Activated CD4-positive, CD25-positive, alpha-beta regulatory T cell (primary cell): ENCODE results near the gene TBL3.
A peak's percentile ranks its signal among the peaks of the same experiment; 100 is the strongest.
"Not testable (repeated sequence)": the region's sequence is repeated elsewhere in the genome, so short reads cannot be mapped to it uniquely, and the experiment has no call there.

ENCODE experiments used
- DNase-seq, 4 experiments: peaks; one replicate each; lab custom pipeline; 2025; lab: John Stamatoyannopoulos, UW

The TBL3 gene

DNA sequence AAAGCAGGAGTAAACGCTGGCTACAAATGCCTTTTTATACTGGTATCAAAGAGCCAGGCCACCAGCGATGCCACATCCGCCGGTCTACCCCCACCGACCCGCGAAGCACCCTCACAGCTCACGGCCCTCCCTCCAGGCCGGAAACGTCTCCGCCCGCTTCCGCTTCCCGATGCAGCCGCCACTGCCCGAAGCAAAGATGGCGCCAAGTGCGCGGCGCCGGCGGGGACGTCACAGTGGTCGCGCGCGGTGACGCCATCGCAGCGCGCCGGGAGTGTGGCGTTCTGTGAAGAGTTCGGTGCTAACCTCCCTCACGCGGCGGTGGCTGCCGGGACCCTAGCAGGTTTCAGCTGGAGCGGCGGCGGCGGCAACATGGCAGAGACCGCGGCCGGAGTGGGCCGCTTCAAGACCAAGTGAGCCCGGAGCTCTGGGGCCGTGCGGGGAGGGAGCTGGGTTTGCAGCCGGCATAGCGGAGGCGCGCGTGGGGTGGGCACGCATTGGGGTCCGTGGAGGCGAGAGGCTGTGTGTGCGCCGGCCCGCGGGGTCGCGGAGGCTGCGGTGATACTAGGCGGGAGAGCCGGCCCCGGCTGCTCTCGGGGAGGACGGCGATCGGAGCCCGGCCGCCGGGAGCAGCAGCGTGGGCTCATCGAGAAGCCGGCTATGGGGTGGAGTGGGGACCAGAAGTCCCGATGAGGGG lies at the start of gene TBL3:
Gene TBL3, plus strand, starts transcription at position 258 of the 694 bp plus-strand sequence. Its CDS starts 112 bp downstream, at position 370.
- DNase-seq: peak; percentile 90 to 94 (median 92)

DNA sequence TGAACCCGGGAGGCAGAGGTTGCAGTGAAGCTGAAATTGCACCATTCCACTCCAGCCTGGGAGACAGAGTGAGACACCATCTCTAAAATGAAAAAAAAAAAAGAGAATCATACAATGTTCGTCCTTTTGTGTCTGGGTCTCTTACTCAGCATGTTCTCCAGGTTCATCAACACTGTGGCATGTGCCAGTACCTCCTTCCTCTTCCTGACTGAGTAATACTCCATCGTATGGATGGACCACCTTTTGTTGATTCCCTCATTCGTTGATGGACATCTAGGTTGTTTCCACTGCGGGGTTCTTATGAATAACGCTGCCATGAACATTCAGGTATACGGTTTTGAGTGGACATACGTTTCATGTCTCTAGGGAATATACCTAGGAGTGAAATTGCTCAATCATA lies 49.5 kb upstream of the TBL3 start:
- no peak for DNase-seq

DNA sequence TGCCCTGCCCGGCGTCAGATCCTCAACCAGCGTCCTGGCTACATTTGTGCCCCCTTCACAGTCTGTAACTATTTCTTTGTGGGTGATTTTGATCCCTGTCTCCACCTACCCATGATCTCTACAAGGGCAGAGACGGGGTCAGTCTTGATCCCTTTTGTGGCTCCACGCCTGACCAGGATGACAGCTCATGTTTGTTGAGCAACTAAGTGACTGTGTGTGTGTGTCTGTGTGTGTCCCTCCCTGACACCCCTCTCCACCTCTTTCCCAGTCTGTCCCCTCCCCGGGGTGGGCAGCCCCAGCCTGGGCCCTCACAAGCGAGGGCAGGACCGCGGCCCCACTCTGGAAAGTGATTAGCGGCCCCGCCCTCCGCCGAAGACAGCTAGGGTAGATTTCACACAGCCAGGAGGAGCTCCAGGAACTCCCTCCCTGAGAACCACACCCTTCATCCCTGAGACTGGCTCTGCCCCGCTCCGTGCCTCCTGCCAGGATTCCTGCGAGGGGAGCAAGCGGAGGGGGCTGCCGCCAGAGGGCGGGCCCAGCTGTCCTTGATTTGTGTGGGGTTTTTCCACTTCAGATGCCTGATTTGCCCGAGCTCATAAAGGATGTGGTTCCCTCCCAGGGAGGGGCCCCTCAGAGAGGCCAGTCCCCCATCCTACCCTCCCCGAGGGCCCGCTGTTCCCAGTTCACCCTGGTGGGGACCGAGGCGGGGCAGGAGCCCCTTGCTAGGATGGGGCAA lies 48.4 kb upstream of the TBL3 start:
- DNase-seq: no peak

DNA sequence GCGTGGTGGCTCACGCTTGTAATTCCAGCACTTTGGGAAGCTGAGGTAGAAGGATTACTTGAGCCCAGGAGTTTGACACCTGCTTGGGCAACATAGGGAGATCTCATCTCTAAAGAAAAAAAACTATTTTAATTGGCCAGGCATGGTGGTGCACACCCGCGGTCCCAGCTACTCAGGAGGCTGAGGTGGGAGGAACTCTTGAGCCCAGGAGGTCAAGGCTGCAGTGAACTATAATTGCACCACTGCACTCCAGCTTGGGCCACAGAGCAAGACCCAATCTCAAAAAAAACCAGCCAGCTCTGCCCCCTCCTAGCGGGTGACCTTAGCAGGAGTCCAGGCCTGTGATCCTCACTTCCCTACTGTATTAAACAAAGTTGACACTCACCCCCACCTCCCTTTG lies 47.8 kb upstream of the TBL3 start:
- DNase-seq: no peak

DNA sequence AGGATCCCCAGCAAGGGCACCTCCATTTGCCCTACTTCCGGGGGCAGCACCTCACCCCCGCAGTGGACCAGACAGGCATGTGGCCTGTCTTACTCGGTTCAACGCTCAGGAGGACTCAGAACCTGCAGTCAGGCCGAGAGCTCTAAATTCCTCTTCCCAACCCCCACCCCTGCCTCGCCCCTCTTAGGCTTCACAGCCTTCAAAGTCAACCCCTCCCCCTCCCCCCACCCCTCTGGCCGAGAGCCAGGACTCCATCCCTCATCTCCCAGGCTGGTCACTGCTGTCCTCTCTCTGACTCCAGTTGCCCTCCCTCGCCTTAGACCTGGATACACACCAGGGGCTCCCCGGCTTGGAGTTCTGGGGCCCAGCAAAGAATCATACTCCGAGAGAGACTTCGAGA lies 45.6 kb upstream of the TBL3 start:
- no peak for DNase-seq

DNA sequence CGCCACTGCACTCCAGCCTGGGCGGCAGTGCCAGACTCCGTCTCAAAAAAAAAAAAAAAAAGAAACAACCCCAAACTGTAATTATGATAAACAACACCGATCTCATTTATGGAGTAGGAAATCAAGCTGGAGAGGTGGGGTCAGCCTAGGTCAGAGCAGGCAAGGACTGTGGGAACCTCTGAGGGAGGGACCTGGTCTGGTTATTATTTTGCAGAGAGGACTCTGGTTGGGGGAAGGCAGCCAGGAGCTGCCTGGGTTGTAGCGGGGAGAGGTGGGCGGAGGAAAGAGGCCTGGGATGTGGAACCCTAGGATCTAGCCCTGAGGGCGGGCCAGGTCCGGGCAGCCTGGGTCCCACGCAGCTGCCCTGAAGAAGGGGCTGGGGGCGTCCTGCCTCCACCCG lies 42.7 kb upstream of the TBL3 start:
- DNase-seq: no peak

DNA sequence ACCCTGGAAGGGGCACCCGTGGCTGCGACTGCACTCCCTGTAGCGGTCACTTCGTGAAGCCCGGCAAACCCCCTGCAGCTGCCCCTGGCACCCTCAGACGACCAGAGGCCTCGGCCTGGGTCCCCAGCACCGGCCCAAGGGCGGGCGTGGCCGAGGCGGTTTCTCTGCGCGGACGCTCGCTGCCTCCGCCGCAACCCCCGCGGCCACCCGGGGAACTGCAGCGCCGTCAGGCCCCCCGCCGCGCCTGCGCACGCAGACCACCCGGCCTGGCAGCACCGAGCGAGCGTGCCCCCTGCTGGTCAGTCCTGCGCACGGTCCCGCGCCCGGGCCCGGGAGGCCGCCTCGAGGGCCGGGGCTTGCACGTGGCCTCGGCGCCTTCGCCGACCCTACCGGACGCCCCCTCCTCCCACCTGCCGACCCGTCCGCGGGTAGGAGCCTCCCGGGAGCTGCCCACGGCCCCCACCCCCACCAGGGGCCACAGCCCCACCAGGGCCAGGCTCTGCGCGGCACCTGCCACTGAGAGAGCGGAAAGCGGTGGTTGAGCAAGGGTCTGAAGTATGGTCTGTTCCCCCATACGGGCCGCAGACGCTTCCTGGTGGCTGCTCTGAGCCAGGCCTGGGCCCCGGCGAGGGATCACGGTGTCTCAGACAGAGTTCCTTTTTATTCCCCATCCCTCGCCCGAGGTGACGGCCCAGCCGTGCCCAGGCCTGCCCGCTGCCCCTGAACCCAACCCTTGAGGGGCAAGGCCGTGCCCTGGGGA lies 42.1 kb upstream of the TBL3 start:
- DNase-seq: peak; percentile 87 to 95 (median 91)

DNA sequence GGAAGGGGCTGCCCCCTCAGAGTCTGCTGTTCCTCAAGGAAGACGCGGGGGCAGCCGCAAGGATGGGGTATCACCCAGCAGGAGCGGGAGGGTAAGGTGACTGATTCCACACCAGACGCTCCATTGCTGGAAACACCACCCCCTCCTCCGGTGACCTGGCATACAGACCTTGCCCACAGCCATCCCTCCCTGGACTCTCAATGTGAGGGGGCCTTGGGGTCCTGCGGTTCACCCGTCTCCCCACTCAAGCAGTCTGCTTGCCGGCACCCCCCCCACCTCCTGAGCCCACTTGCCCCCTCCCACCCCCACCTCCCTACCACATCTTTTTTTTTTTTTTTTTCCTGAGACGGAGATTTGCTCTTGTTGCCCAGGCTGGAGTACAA lies 41.5 kb upstream of the TBL3 start:
- no peak for DNase-seq

DNA sequence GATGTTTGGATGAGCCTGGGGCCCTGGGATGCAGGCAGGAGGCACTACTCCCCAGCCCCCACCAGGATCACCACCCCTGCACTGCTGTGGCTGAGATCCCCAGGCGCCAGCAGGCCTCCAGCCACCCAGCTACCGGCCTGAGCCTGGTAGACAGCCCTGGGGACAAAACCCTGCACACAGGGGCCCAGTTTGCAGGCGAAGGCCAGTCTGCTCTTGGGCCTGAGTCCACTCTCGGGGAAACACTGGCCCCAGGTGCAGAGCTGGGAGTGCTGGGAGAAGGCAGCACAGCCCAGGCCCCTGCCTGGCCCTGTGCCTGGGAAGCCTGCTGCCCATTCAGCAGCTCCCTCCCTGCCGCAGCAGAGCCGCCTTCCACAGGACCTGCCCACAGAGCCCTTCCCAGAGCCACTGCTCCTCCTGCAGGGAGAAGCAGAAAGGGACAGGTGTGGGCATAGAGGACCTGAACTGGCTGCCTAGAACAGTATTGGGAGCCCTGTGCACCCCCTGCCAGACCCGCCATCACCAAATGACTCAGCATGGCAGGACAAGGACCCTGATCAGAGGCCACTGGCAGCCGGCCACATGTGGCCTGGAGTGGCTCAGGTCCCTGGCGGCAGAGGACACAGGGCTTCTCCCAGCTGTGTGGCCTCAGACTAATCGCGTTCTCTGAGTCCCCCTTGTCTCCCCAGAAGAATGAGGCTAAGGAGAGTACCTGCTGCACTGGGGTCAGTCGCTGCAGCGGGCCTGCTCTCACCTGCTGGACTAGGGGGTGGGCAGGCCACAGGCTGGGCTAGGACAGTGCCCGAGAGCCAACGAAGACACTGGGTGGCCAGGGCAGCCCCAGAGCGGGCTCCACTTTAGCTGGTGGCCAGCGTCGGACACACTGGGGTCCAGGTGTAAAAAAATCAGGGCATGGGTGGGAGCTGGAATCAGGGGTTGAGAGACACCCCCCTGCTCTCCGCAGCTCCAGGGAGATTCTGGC lies 39.5 kb upstream of the TBL3 start:
- DNase-seq: no peak

DNA sequence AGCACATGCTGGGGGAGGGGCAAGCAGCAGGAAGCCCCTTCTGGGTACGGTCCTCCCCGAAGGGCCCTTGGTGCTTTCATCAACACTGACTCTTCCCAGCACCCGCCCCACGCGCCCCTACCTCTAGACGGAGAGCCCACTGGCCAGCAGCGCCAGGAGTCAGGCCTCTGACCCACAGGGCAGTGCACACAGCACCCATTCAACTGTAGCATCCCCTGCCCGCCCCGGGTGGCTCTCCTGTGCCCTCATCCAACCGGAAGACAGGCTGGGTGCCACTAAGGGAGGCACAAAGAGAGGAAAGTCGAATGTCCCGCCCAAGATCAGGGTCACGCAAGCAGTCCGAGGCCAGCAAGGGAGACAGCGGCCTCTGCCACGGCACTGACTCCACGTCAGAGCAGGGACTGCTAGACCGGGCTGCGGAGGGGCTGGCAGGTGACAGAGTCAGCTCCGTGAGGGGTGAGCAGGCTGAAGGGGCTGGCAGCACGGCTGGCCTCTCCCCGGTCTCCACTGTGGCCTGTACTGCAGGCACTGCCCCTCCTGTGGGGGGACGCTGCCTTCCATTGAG lies 38.7 kb upstream of the TBL3 start:
- DNase-seq: no peak

DNA sequence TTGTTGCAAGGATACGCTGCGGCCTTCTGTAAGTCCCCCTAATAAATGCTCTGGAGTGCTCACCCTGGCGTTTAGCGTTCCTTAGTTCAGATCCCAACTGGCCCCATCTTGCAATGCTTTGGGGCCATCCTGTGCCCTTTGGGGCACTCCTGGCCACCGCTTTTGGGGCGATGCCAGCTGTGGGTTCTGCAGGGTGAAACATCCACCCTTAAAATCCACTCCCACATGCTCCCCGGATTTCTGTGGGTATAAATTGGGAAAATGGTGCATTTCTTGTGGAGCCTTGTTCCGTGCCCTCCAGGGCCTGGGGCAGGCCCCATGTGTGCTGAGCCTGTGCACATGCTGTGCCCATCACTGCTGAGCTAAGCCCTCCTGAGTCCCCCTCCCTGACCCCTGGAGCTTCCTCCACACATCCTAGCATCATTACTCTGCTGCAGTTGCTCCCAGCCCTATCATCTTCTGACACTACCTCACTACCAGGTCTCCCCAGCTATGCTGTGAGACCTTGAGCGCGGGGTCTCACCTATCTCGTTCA lies 34.8 kb upstream of the TBL3 start:
- no peak for DNase-seq

DNA sequence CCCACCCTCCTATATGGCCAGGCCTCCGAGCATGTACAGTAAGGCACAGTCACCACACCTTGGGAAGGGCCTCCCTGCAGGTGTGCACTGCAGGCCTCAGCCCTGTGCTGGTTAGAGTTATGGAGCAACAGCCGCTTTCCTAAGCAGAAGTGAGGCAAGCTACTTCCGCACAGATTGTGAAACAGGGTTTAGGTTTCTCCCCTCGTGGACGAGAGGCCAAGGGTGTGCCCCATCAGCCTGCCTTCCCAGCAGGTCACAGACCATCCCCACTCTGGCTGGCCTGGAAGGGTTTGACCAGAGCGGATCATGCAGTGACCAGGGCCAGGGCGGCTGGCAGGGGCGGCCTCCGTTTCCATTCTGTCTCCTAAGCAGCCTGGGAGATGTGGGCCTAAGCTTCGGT lies 33.5 kb upstream of the TBL3 start:
- no peak for DNase-seq

DNA sequence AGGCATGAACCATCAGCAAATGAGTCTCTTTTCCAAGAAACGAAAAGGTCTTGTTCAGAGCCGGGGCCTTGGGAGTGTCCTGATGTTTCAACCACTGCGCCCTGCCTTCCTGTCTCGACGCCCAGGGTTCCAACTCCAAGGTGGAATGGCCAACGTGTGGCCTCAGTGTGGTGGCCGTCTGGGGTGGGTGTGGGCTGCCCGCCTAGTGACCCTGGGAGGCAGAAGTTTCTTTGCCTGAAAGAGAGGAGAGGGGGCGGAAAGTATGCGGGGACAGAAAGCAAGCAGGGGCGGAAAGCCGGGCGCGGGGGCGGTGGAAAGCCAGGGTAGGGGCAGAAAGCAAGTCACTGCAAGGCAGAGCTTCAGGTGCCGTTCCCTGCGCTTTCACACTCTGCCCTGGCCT lies 32.9 kb upstream of the TBL3 start:
- DNase-seq: no peak

DNA sequence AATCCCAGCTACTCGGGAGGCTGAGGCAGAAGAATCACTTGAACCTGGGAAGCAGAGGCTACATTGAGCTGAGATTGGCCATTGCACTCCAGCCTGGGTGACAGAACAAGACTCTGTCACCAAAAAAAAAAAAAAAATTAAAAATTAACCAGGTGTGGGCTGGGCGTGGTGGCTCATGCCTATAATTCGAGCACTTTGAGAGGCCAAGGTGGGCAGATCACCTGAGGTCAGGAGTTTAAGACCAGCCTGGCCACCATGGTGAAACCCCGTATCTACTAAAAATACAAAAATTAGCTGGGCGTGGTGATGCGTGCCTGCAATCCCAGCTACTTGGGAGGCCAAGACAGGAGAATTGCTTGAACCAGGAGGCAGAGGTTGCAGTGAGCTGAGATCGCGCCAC lies 32.0 kb upstream of the TBL3 start:
- DNase-seq: not testable (repeated sequence)

DNA sequence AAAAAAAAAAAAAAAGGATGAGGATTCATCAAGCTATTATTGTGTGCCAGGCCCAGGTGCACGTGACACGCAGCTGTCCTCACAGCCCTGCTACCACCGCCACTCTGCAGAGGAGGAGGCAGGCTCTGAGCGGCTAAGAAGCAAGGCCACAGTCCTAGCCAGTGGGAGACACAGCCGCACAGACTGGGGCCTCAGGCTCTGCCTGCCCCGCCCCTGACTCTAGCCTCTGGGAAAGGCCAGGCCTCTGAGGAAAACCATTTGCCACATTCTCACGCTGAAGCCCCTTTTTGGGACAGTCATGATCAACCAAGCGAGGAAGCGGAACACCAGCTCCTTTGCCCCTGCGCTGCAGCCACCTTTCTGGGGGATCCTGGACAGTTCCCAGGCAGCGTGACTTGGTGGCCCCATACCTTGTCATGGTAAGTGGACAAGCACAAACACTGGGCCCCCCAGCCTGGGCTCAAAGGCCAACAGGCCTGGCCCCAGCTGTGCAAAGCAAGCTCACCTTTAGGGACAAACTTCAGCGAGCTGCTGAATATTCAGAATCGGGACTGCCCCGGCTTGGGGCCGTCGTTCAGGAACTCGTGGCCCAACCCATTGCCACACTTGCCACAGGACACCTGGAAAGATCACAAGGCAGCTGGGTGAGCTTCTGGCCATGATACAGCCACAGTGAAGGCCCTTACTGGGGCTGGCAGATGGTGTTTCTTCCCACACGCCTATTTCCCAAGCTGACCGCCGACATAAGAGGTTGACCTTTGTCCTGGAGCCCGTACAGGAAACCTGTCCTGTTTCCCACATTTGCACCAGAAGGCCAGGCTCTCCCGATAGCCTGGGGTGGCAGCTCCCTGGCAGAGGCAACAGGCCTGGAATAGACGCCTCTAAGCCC lies 31.3 kb upstream of the TBL3 start:
- DNase-seq: no peak

DNA sequence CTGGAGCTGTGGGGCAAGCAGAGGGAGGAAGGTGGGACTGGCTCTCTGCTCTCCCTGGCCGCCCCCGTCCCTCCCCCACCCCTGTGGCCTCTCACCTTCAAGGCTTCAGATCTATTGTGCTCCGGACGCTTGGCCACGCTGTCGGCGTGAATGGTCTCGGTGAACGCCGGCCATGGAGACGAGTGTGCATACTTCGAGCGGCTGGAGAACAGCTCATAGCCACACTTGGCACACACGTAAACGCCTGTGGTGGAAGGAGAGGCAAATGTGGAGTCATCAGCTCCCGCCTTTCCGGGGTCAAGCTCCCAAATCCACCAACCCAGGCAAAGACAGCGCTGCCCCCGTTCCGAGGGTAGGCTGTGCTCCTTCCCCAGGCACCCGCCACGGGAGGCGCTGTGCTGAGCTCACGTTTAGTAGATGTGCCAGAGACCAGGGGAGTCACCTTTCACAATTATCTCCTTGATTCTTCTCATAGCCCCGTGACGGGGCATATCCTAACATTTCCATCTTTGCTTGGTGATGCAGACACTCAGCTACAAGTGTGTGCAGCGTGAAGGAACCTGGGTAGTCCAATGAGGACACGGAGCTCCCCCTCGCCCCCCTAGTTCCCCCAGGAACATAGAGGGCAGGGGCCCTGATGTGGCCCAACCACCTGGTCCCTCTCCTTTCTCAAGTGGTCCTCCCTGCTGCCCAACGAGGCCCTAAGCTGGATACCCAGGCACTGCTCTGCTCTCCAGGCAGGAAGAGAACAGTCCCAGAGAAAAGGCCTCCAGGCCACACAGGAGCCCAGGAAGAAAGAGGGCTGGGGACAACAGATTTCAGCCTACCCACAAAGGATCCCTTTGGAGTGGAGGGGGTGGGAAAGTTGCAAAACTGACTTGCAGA lies 30.4 kb upstream of the TBL3 start:
- no peak for DNase-seq

DNA sequence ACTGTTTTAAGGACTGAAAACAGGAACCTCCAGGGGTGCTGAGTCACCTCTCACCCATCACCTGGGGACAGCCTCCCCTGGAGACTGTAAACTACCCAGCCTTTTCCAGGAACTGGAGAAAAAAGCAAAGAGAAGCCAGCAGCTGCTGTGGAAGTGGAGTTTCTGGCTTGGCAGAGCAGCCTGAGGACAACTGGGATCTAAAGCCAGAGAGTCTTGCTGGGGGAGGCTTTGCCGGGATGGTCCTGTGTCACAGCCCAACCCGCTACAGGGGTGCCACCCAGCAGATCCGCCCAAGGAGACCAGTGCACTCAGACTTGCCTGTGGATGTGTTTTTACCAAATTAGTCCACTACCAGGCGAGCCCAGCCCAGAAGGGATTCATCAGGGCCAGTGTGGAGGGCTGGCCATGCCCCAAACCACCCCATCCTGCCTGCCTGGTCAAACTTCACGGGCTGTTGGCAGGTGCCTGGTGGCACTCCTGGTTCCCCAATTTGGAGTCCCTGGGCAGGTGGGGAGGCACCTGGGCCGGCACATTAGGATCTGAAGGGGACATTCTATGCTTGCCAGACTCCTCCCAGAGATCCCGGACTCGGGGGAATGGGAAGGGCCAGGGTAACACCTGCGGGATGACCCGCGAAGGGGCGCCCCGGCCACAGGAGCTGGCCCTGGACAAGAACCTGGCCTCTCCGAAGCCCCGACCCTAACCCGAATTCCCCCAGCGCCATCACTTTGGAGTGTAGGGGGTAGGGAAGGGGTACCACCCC lies 29.6 kb upstream of the TBL3 start:
- DNase-seq: no peak
